GM04504 (cell line): Measurements from ENCODE around the gene OSTC.

ENCODE experiments used
- DNase-seq: peaks from one replicate; pipeline ENCODE4 v3.0.0-alpha.2; 2012; ENCODE audit warnings: low read depth

The OSTC gene

DNA sequence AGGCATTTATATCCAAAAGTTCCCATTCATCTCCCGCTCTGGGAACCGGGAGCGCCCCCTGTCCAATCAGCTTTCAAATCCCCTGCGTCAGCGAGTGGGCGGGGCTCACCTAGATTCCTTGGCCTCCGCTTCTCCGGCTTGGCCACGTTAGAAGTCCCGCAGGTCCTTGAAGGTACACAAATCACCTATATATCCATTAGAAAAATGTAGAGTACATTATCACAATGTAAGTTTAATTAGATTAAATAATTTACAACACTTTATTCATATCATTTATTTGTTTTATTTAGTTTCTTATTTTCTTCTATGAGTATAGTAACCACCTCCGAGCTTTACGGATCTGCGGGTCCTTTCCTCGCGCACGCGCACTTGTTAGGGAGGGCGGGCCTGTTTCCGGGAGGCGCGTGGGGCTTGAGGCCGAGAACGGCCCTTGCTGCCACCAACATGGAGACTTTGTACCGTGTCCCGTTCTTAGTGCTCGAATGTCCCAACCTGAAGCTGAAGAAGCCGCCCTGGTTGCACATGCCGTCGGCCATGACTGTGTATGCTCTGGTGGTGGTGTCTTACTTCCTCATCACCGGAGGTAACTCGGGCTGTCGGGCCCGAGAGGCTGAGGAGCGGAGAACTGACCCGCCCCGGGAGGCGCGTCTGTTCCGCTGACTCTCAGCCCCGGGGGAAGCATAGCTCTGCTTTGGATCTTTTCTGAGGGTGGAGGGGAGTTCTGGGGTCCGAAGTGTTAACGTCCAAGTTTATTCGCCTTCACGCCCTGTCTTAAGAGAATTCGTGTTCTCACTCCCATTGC, at the start of gene OSTC:
OSTC (plus strand) TSS at position 388 of the 802 bp plus-strand sequence; CDS start at position 445, 57 bp downstream.
- peak; percentile 94 for DNase-seq

DNA sequence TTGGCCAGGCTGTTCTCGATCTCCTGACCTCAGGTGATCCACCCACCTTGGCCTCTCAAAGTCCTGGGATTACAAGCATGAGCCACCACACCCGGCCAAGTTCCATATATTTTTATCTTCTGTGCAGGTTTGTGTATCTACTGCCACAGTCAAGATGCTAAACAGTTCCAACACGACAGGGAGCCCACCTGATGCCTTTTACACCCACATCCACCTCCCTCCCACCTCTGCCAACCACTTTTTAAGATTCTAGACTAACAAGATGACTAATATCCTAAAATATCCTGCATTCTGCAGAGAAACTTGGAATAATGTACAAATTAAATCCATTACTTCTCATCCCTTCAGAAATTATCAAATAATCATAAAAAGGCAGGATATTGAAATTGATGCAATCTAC, 49.3 kb upstream of the OSTC start:
- DNase-seq, result no peak

DNA sequence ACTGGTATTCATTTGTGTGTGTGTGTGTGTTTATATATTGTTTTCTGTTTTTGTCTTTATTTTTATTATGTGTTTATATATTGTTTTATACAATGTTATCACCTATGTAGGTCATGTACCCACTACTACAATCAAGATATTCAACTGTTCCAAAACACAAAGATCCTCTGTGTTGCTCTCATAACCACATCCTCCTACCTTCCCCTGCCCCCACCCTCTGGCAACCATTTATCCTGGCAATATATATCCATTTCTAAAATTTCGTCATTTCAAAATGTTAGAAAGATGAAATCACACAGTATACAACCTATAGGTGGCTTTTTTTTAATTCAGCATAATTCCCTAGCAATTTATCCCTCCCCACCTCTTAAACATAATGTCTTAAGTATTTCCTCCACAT, 48.9 kb upstream of the OSTC start:
- no peak for DNase-seq

DNA sequence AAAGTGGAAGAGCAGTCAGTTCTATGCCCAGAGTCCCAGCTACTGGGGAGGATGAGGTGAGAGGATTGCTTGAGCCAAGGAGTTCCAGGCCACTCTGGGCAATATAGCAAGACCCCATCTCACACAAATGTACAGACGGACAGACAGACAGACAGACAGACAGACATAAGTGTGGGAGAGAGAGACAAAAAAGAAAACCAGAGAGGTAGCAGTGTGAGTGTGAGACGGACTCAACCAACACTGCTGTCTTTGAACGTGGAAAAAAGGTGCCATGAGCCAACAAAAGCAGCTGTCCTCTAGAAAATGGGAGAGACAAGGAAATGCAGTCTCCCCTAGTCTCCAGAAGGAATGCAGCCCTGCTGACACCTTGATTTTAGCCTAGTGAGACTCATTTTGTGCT, 48.2 kb upstream of the OSTC start:
- no peak for DNase-seq

DNA sequence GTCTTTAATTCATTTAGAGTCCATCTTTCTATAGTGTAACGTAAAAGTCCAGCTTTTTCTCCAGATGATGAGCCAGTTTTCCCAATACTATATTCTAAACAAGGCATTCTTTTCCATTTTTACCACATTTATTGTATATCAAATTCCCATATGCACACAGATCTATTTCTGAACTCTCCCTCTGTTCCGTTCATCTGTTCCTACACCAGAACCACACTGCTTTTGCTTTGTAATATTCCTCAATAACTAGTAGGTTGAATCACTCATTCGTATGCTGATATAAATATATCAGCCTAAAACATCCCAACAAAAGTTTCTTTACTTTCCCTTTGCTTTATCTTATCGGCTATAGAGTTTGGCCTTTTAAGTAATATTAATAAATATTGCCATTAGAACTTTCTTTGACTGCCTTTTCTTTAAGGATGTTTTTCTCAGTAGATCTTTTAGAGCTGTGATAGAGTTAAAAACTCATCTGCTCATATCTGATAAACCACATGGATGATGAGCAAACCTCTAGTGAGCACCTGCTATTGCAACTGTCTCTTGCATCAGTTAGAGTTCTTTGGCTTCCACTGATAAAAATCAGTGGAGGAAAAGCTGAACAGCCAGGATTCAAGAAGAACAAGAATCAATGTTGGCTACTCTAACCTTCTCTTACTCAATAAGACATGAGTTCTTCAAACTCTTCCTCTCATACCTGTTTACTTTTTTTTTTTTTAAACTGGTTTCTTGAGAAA, 43.2 kb upstream of the OSTC start:
- DNase-seq, result no peak

DNA sequence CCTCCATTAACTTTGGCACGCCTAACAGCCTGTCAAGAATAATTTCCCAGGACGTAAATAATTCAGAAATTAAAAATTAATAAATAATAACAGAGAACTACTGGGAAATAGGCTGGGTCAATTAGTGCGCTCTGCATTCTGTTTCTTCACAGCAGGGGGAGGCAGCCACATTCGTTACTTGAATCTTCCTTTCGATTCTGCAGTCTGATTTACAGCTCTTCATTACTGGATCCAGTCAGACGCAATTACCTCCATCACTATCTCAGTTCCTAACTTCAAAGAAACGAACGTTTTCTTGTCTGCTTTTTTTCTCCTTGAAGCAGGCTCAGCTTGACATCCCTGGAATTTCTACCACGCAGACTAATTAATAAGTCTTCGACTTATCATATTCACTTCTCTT, 39.0 kb upstream of the OSTC start:
- no peak for DNase-seq

DNA sequence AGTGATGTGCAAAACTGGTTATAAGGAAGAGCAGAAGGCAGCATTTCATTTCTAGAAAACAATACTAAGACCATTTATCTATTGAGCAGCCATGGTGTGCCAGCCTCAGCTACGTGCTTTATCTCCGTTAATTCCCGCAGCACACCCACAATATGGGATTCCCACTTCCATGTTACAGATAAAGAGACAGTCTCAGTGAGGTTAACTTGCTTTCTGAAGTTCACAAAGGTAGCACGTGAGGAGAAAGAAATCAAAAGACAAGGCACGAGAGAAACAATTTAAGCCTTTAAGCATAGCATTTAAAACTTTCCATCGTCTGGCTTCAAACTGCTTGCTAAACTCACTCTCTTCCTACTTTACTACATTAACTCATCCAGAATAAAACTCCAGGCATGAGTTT, 38.0 kb upstream of the OSTC start:
- DNase-seq, result no peak

DNA sequence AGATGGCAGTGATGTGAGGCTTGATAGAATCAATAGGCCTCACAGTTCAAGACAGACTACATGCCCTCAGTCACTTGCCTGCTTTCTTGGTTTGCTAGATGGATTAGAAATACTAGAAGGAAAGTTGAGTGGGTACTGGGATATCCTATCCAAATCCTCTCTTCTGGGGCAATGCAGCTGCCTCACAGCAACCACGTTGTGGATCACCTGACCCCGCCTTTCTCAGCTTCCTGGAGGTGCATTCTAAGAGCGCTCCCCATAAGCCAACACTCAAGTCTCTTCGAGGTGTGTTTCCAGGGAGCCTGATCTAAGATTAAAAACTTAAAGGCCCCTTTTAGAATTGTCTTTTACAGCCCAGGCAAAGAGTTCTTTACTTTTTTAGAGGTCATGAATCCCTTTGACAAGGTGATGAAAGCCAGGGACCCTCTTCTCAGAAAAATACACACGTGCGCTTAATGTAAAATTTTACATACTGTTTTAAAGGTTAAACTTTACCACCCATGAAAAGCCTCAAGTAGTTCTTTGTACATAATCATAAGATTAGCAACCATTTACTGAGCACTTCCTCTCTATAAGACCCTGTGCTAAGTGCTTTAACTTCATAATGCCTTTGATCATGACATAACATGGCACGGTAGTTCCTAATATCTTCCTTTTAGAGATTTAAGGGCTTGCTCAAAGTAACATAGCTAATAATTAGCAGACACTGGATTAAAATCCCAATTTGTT, 30.9 kb upstream of the OSTC start:
- DNase-seq, result no peak

DNA sequence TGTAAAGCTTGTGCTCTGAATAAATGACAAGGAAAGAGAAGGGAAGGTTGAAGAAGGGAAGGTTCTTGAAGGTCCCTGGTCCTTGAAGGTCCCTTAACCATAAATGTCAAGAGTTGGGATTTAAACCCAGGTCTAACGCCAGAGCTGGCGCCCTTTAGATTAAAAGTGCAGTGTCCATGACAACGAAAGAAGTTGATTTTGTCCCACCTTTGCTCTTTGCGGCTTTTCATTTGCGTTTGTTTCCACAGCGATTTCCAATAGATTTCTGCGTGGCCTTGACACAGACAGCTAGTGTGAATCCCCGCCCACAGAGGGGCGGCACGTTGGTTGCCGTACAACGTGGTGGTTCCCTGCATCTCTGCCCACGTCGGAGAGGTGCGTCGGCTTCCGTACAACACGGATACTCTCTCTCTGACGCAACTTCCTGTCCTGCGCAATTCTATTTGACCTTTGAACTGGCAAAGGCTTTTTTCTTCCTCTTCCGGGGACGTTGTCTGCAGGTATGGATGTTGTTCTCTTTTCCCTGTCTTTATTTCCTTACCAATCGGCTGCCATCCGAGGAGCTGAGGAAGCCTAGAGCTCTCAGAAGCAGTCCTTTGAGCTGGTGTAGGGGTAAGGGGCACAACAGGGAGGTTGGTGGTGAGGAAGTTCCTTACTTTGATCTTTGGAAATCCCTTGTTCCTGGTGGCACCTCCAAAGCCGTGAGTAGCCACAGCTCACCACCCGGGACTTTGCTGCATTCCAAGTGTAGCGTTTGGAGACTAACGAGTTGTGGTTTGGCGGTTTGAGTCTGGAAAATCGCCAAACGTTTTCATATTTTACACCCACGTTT, 30.1 kb upstream of the OSTC start, which contains the start of gene RPL34:
RPL34 (plus strand) TSS at position 476 of the 832 bp plus-strand sequence. CDS start 1,384 bp downstream, outside the sequence.
- peak; percentile 96 for DNase-seq

DNA sequence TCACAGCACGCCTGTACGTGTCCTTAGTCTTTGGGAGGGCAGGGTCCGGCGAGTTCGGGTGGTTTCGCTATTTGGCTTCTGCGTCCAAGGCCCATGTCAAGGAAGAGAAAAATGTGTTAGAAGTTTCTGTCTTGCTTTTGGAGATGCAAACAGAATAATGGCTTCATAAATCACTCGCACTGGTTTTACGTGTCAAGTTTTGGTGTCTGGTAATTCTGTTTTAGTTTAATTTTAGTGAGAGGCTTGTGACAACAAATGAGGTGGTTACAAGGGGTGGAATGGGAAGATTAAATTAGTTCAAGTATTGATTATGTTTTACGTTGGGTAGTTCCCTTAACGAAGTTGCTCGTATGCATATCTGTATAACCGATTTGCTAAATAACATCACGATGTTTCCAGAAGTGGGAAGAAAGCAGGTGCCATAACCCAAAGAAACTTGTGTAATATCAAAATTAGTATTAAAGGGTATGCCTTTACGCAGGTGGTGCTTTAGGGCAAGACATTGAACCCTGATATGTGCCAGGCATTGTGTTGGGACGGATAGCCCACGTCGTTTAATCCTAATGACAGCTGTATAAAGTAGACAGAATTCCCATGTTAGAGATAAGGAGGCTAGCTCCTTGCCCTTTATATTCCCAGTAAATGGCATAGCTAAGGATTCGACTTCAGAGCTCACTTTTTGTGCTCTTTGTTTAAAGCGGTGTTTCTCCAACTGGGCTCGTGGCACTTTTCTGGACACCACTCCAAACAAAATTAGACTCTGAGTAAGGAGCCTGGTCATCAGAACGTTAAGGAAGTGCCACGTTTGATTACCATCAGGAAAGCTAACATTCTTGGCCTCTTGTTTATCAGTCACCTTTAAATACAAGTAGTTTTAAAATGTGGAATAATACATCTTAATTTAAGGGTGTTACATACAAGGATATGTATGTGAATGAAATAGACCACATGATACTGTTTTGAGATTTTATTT, 29.2 kb upstream of the OSTC start:
- DNase-seq, result no peak

DNA sequence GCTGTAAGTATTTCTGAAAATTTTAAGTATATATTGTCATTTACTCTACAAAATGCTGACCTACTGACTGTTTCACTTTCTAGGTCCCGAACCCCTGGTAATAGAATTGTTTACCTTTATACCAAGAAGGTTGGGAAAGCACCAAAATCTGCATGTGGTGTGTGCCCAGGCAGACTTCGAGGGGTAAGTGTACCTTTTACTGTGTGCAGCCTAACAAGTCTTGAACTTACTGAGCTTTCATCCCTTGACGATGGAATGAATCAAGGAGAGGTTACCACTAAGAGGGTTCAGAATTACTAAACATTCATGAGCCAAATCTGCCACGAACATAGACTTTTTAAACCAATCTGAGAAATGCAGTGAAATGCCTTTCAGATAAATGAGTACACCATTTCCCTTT, 28.4 kb upstream of the OSTC start:
- DNase-seq, result no peak

DNA sequence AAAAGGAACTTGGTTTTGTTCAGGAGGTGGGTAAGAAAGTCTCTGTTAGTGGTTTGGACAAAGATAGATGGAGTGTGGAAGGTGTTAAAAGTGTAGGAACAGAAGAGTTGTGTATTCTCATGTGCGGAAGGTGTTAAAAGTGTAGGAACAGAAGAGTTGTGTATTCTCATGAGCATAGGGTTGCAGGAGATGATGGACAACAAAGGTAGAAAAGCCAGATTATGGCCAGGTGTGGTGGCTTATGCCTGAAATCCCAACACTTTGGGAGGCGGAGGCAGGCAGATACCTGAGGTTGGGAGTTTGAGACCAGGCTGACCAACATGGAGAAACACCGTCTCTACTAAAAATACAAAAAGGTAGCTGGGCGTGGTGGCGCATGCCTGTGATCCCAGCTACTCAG, 27.6 kb upstream of the OSTC start:
- DNase-seq, result no peak

DNA sequence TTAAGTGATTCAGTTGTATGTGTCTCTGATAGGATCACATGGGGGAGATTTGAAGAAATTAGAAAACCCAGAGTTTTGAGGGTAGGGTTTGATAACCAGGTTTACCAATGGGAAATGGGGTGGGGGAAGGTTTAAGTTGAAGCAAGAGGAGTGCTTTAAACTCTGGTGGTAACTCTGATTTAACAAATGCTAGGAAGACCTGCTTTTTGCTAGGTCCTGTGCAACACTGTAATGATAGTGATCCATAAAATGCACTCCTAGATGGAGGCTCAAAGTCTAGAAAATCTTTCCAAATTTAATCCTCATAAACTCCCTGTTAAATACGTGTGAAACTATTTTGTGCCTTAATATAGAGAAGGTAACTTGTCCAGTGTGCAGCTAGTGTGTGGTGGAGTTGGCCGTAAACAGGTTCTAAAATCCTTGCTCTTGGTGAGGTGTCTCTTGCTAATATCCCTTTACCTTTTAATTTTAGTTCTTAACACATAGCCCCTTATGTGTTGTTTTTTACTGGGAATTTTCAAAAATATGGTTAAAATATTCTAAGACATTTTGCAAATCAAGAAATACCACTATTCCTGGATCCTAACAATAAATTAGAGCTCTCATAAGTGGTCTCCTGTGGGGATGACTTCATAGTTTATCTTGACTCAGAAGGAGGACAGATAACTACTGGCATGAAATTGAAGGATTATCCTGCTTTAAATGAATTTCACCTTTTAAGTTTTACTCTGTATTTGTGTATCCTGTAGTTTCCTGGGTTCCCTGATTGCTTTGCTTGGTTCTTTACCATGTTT, 25.9 kb upstream of the OSTC start:
- DNase-seq, result no peak

DNA sequence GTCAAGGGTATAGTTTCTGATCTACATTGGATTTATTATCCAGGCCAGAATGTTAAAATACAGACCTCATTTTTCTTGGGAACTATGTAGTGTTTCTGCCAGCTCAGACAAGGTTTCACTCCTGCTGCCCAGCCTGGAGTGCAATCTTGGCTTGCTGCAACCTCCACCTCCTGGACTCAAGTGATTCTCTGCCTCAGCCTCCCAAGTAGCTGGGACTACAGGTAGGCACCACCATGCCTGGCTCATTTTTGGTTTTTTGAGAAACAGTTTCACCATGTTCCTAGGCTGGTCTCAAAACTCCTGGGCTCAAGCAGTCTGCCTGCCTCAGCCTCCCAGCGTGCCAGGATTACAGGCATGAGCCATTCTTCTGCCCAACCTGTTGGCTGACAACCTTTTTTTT, 24.3 kb upstream of the OSTC start:
- DNase-seq, result no peak

DNA sequence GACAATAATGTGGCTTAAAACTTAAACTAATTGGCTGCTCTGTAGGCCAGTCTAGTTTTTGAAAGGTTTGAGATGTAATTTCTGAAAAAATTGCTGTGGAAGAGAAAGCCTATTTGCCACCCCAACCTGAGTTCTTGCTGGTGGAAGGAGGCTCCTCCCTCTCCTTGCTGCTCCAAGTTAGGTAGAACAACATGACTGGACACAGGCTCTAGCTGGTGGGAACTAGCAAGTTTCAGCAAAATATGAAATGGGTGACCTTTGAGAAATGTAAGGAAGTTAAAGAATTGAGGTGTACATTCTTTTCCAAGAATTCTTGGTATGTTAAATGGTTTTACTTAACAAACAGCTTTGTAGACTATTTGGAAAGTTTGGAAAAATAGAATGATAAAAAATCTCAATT, 22.0 kb upstream of the OSTC start:
- no peak for DNase-seq

DNA sequence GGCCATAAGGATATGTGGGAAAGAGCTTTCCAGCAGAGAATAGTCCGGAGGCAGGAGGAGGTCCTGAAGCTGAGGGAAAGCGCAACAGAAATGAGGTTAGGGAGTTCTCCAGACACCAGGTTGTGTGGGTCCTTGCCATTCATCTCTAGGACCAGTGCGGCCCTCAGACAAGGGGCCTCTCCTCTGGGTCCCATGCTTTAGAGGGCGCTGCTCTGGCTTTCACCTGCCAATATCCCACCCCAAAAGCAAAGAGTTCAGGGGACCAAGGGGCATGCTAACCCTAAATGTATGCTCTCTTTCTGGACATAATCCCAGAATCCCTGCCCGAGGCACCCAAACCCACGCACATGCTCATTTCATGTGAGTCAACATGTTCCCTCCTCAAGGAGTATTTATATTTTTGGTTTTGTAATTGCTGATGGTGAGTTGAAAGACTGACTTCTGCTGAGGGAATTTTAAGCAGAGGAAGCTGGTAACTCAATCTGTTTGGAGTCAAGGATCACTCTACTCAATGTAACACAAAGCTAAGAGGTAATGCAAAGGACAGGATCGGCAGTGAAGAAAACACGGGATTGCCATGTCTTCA, 15.2 kb upstream of the OSTC start:
- no peak for DNase-seq

DNA sequence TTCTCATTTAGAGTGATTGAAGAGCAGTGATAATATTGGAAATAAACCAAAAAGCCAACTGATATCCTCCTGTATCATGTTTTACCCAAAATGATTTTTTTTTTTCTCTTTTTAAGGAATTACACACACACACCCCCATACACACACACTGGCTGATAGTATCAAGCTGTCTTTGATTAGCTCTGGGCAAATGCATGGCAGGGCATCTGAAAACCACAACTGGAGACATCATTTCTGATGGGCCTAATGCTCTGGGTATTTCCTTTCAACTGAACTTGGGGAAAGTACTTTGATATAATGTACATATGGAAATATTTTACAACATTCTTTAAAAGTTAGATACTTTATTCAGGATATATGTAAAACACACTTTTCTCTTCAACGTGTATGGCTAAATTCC, 14.2 kb upstream of the OSTC start:
- DNase-seq, result no peak

DNA sequence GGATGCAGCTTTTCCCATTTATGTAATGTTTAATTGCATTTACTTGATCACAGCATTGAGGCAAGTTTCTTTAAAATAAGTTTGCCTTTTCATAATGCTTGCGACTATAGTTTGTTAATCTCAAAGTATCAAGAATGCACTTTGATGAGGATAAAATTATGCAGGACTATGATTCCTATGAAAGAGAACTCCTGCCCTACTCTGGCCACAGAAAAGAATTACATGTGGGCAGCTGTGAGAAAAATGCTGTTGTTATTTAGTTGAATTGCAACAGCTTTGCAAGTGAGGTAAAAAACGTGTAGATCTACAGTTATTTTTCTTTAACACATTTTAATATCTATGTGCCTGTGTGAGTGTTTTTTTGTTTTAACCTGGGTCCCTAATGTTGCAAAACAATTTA, 12.5 kb upstream of the OSTC start:
- no peak for DNase-seq

DNA sequence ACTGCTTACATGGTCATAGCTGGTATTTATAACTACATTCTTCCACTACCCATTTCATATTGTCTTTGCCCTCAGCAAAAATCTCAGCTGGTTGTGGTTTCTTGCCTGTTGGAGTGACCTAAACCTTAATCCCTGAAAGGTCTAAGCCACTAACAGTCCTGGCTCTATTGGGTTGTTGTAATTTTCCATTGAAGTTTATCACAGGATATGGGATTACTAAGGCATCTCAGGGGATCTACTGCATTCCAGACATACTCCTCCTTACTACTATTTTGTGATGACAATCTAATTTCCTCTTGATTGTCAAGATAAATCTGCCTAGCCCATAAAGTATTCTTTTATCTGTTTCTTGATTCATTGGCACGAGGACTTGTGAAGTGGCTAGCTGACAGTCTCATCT, 6.2 kb upstream of the OSTC start:
- peak; percentile 46 for DNase-seq
